ENCODE results near the gene RCBTB2. TPM values are rescaled to one million over a fixed set of nuclear protein-coding genes. Genes with fewer than 3 reads are reported as not detected.
"Not testable (repeated sequence)": the region's sequence is repeated elsewhere in the genome, so short reads cannot be mapped to it uniquely, and the experiment has no call there.

Gene RCBTB2
- 25.2 and 26.3 TPM in 2 replicates for total RNA-seq
- long read RNA-seq, transcript RCBTB2-206 (12 exons, 2,984 nt), result minor isoform, 48 of 168 reads
- long read RNA-seq, transcript RCBTB2-202 (14 exons, 3,179 nt), result minor isoform, 5 of 168 reads
- long read RNA-seq, transcript RCBTB2-201 (15 exons, 3,232 nt), result major isoform, 59 of 168 reads
- long read RNA-seq, partial matches to known transcripts, result 12 of 168 reads
- long read RNA-seq, other reads (novel, unspliced or antisense), result 44 of 168 reads

- H3K27me3 Mint-ChIP-seq (ENCODE audit: low read depth), result no peaks in the 10 kb centered on the region
These were observed at the start of gene RCBTB2 for GRCh38 chr13:48532506-48533499. Gene RCBTB2 (minus strand): TSS chr13:48533080. CDS start chr13:48521939, 11,141 bp downstream.

GRCh38 chr13:48582084-48582483 lies 49.2 kb upstream of the RCBTB2 start:
- peaks cover 2% of the 10 kb centered on the region for H3K9me3 Mint-ChIP-seq
- no peak overlapping the region for H3K4me3 Mint-ChIP-seq
- DNase-seq (ENCODE audit: low read depth, low spot score), result no peak
- peaks cover 65% of the 10 kb centered on the region for H3K4me1 Mint-ChIP-seq
- TF ChIP-seq CTCF (conservative IDR thresholded peaks at IDR 0.05), result no peak
- peaks cover 5% of the 10 kb centered on the region for H3K36me3 Mint-ChIP-seq (ENCODE audit: low read depth)
- H3K27me3 Mint-ChIP-seq (ENCODE audit: low read depth), result no peaks in the 10 kb centered on the region
- no peak overlapping the region for H3K27ac Mint-ChIP-seq (ENCODE audit: unreplicated experiment)

More at GRCh38 chr13:48532506-48533499, at the start of gene RCBTB2:
- peak within 1 kb of the TSS; percentile 96 for H3K27ac Mint-ChIP-seq (ENCODE audit: unreplicated experiment)
- H3K9me3 Mint-ChIP-seq, result peaks cover 3% of the 10 kb centered on the region
- DNase-seq (ENCODE audit: low read depth, low spot score), result peak; percentile 98
- no peaks in the 10 kb centered on the region for H3K36me3 Mint-ChIP-seq (ENCODE audit: low read depth)
- no peak for TF ChIP-seq CTCF (conservative IDR thresholded peaks at IDR 0.05)
- peaks cover 34% of the 10 kb centered on the region for H3K4me1 Mint-ChIP-seq
- peak within 1 kb of the TSS; percentile 92 for H3K4me3 Mint-ChIP-seq

- TF ChIP-seq CTCF (conservative IDR thresholded peaks at IDR 0.05), result no peak
- peaks cover 2% of the 10 kb centered on the region for H3K9me3 Mint-ChIP-seq
- H3K27ac Mint-ChIP-seq (ENCODE audit: unreplicated experiment), result no peak overlapping the region
- no peaks in the 10 kb centered on the region for H3K27me3 Mint-ChIP-seq (ENCODE audit: low read depth)
- no peak for DNase-seq (ENCODE audit: low read depth, low spot score)
- H3K4me3 Mint-ChIP-seq, result no peak overlapping the region
- H3K4me1 Mint-ChIP-seq, result peaks cover 54% of the 10 kb centered on the region
- no peaks in the 10 kb centered on the region for H3K36me3 Mint-ChIP-seq (ENCODE audit: low read depth)
These were observed 48.0 kb upstream of the RCBTB2 start for GRCh38 chr13:48580896-48581295.

- Mint-ChIP-seq H3K4me3 (peak overlapping the region; percentile 29), H3K36me3 (ENCODE audit: low read depth) (no peaks in the 10 kb centered on the region), H3K27me3 (ENCODE audit: low read depth) (no peaks in the 10 kb centered on the region), H3K4me1 (peaks cover 48% of the 10 kb centered on the region), H3K27ac (ENCODE audit: unreplicated experiment) (no peak overlapping the region), H3K9me3 (peaks cover 2% of the 10 kb centered on the region)
- peak; percentile 67 for DNase-seq (ENCODE audit: low read depth, low spot score)
- TF ChIP-seq CTCF (conservative IDR thresholded peaks at IDR 0.05), result peak; percentile 90
These were observed 47.4 kb upstream of the RCBTB2 start for GRCh38 chr13:48580185-48580803.

- not testable (repeated sequence) for DNase-seq (ENCODE audit: low read depth, low spot score); H3K27me3 Mint-ChIP-seq (ENCODE audit: low read depth); H3K9me3 Mint-ChIP-seq; H3K36me3 Mint-ChIP-seq (ENCODE audit: low read depth)
- H3K4me3 Mint-ChIP-seq, result peak overlapping the region; percentile 29
- H3K27ac Mint-ChIP-seq (ENCODE audit: unreplicated experiment), result peak overlapping the region; percentile 86
- H3K4me1 Mint-ChIP-seq, result peaks cover 43% of the 10 kb centered on the region
These were observed 47.0 kb upstream of the RCBTB2 start for GRCh38 chr13:48579919-48580180.
